ENCODE measurements around the gene PRKAG2. TPM values are rescaled to one million over a fixed set of nuclear protein-coding genes. Genes with fewer than 3 reads are reported as not detected.

The PRKAG2 gene
- total and polyA plus RNA-seq, 4 donors: 3.6 to 25.1 (median 16.8) TPM

DNA sequence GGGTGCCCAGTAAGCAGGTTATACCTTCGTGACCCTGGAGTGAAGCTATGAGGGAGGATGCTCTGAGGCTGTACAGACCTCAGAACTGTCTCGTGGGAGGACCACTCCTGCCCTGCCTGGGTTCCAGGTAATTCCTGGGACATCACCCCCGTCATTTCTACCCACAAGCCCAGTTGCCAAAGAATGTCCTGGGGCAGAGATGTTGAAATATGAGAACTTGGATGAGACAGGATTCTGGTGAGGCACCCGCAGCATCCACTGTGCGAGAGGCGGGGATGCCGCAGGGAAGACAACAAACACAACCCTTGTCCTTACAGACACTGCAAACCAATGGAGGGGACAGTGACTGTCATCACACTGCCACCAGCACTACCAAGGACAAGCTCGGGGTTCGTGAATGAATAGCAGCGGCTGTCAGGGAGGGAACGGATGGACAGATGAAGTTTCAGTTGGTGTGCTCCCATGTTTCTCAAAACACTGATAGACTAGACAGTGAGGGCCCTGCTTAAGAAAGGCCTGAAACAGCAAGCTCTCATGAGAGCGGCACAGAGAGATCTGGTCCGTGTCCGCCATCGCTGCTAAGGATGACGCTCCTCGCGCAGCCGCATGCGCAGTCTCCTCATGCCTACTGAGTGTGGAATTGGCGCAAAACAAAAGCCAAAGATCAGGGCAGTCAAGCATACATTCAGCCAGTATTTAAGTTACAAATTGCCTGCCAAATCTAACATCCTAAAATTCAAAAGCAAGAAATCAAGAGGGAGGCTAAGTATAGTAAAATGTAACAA, 275.2 kb downstream of the PRKAG2 start (continued):
- no peak for TF ChIP-seq REST (IDR thresholded peaks at IDR 0.05)
- no peak for TF ChIP-seq FOXA2 (IDR thresholded peaks at IDR 0.05)
- no peak for TF ChIP-seq FOXA1 (IDR thresholded peaks at IDR 0.05)

- DNase-seq (ENCODE audit: low spot score): no peak
- no peaks in the 10 kb centered on the region for H3K27me3 ChIP-seq (ENCODE audit: control insufficient read depth in 4 of 4, insufficient read depth in 4 of 4, low read length in 3 of 4)
- no peaks in the 10 kb centered on the region for H3K4me1 ChIP-seq (ENCODE audit: control insufficient read depth in 4 of 4, insufficient read depth in 4 of 4, low read length in 3 of 4)
- no peak for TF ChIP-seq REST (IDR thresholded peaks at IDR 0.05)
- TF ChIP-seq ATF3 (IDR thresholded peaks at IDR 0.05): no peak
- no peak for TF ChIP-seq SP1 (IDR thresholded peaks at IDR 0.05)
- no peak for TF ChIP-seq RXRA (IDR thresholded peaks at IDR 0.05)
- TF ChIP-seq ZBTB33 (IDR thresholded peaks at IDR 0.05): no peak
- TF ChIP-seq HNF4A (conservative IDR thresholded peaks at IDR 0.05): no peak
- TF ChIP-seq FOXA1 (IDR thresholded peaks at IDR 0.05): no peak
- TF ChIP-seq HNF4G (IDR thresholded peaks at IDR 0.05): no peak
- no peak for TF ChIP-seq MAX (IDR thresholded peaks at IDR 0.05)
- no peak for TF ChIP-seq YY1 (IDR thresholded peaks at IDR 0.05)
- no peak for TF ChIP-seq RAD21 (IDR thresholded peaks at IDR 0.05)
- TF ChIP-seq JUND (IDR thresholded peaks at IDR 0.05): no peak
- no peak for TF ChIP-seq GABPA (IDR thresholded peaks at IDR 0.05 in 1 of 2, conservative IDR thresholded peaks at IDR 0.05 in 1 of 2)
- TF ChIP-seq FOXA2 (IDR thresholded peaks at IDR 0.05): no peak
- TF ChIP-seq, protein P1, sequence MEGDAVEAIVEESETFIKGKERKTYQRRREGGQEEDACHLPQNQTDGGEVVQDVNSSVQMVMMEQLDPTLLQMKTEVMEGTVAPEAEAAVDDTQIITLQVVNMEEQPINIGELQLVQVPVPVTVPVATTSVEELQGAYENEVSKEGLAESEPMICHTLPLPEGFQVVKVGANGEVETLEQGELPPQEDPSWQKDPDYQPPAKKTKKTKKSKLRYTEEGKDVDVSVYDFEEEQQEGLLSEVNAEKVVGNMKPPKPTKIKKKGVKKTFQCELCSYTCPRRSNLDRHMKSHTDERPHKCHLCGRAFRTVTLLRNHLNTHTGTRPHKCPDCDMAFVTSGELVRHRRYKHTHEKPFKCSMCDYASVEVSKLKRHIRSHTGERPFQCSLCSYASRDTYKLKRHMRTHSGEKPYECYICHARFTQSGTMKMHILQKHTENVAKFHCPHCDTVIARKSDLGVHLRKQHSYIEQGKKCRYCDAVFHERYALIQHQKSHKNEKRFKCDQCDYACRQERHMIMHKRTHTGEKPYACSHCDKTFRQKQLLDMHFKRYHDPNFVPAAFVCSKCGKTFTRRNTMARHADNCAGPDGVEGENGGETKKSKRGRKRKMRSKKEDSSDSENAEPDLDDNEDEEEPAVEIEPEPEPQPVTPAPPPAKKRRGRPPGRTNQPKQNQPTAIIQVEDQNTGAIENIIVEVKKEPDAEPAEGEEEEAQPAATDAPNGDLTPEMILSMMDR (IDR thresholded peaks at IDR 0.05; ENCODE audit: low read depth, low read length, missing input control): no peak
- H3K36me3 ChIP-seq (ENCODE audit: control insufficient read depth in 4 of 4, insufficient read depth in 3 of 4, low read depth in 1 of 4, low read length in 3 of 4): peaks cover 0 to 11% (median 6%) of the 10 kb centered on the region in 4 donors
- H3K9ac ChIP-seq (ENCODE audit: low read depth in 1 of 2, low read length in 2 of 2): no peak overlapping the region
- WGBS: 89% methylated on average over 3 of the region's 3 CpGs
- H3K9me3 ChIP-seq (ENCODE audit: control insufficient read depth in 4 of 4, low read length in 3 of 4): no peaks in the 10 kb centered on the region
- H3K4me3 ChIP-seq (ENCODE audit: low read depth in 1 of 3, low read length in 3 of 3): no peak overlapping the region
- H3K27ac ChIP-seq (ENCODE audit: low read depth in 1 of 2, low read length in 2 of 2): peak overlapping the region in 1 of 2 donors; percentile 27
These were observed 276.6 kb downstream of the PRKAG2 start for GRCh38 chr7:151600331-151600730.
